GM10266 (cell line): ENCODE data around the gene CSRP1.
A peak's percentile ranks its signal among the peaks of the same experiment; 100 is the strongest.

Experiments
- DNase-seq: peaks from one replicate; pipeline ENCODE4 v3.0.0; 2012; ENCODE audit errors: extremely low spot score
- CTCF ChIP-seq: IDR thresholded peaks from 2 replicates; pipeline ENCODE4 v1.5.1; 2012; ENCODE audit warnings: mild to moderate bottlenecking, low read depth; ENCODE audit not compliant: control insufficient read depth, insufficient read depth; ENCODE audit errors: missing control alignments

Gene CSRP1

GRCh38 chr1:201536558-201536957, 29.6 kb upstream of the CSRP1 start:
- TF ChIP-seq CTCF: no peak
- no peak for DNase-seq

DNA sequence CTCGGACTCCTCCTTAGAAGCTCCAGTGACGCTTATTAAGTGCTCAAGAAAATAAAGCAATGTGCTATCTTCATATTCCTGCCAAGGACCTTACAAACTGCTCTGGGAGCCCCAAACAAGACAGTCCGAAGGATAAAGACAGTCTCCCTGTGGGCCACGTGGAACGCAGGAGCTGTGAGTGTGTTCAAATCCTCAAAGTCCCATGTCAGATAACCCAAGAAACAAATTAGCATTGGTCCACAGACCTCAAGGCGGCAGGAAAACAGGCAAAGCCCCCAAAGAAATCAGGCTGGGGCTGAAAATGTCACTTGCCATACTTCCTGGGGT, 29.0 kb upstream of the CSRP1 start:
- TF ChIP-seq CTCF: no peak
- DNase-seq: peak; percentile 7

- peak; percentile 11 for DNase-seq
- TF ChIP-seq CTCF: no peak
Observed at GRCh38 chr1:201535046-201535918, 28.4 kb upstream of the CSRP1 start.

DNA sequence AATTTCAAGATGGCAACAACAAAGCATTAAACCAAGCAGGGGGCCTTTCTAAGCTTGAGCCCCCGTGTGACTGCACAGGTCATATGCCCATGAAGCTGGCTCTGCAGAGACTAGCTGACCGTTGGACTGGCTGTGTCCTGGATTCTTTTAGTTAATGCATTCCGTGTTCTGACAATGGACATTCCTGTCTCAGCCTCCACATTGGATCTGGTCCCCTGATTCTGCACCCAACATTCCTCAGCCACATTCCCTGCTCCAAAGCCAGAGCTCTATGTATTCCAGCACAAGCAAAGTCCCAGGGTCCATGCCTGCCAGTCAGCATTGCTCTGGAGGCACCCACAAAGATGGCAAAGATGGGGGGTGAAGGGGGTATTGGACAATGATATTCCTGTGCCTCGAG, 26.9 kb upstream of the CSRP1 start:
- no peak for TF ChIP-seq CTCF
- DNase-seq: no peak

DNA sequence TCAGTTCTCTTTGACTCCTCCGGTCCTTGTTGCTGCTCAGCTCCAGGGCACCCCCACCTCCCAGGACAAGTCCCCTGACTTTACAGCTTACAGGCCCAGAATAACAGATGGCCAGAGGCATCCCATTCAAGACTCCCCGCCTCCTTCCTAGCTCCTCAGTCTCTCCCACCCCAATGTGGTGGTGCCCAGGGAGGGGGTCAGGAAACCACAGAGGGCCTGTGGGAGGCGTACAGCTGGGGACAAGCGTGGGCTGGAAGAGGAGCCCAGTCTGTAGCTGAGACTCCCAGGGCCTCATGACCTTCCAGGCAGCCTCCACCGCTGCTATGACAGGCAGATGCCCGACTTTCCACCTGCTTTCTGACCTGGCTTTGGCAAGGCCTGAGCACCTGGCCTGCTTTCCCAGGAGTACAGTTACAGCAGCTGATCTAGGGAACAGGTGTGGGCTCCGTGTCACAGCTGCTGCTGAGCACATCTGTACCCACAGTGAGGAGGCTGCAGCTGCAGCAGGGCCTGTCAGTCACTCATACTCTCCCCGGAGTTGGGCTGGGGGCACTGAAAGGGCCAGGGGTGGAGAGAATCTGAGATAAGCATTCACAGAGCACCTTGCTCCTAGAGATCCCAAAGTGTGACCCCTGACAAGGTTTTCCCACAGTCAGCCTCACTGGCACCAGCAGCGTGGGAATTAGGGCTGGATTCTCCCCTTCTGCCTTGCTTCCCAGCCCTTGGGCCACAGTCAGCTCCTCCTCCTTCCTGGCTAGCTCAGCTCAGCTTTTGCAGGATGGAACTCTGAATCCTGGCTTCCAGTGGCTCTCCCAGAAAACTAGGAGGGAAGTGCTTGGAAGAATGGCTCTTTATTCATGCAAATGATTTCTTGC, 24.9 kb upstream of the CSRP1 start:
- TF ChIP-seq CTCF: no peak
- no peak for DNase-seq

GRCh38 chr1:201530741-201531531, 24.0 kb upstream of the CSRP1 start:
- DNase-seq: peak; percentile 74
- TF ChIP-seq CTCF: peak; percentile 74
